ENCODE measurements around the gene GPR31.

GPR31 gene

GRCh38 chr6:167137081-167137480 lies 20.7 kb downstream of the GPR31 start:
- DNase-seq: no peak

GRCh38 chr6:167136376-167136775 lies 21.4 kb downstream of the GPR31 start:
- DNase-seq: no peak

- no peak for DNase-seq
Observed at GRCh38 chr6:167134448-167135328, 23.1 kb downstream of the GPR31 start.

GRCh38 chr6:167130712-167131684 lies 26.8 kb downstream of the GPR31 start:
- DNase-seq: no peak

- no peak for DNase-seq
Observed at GRCh38 chr6:167130008-167130677, 27.6 kb downstream of the GPR31 start.

- DNase-seq: no peak
Observed at GRCh38 chr6:167129562-167129961, 28.2 kb downstream of the GPR31 start.

- no peak for DNase-seq
Observed at GRCh38 chr6:167129159-167129558, 28.6 kb downstream of the GPR31 start.

- no peak for DNase-seq
Observed at GRCh38 chr6:167127785-167128531, 29.8 kb downstream of the GPR31 start.

- DNase-seq: no peak
Observed at GRCh38 chr6:167125855-167126349, 31.9 kb downstream of the GPR31 start.

- no peak for DNase-seq
Observed at GRCh38 chr6:167125410-167125809, 32.4 kb downstream of the GPR31 start.

GRCh38 chr6:167124753-167125152 lies 33.0 kb downstream of the GPR31 start:
- DNase-seq: no peak

- DNase-seq: no peak
Observed at GRCh38 chr6:167122827-167123657, 34.7 kb downstream of the GPR31 start, which contains the start of gene CCR6. Gene CCR6, plus strand, starts transcription at chr6:167123096. Its CDS starts 13,039 bp downstream, at chr6:167136135.

- DNase-seq: no peak
Observed at GRCh38 chr6:167122041-167122826, 35.5 kb downstream of the GPR31 start.

GRCh38 chr6:167121335-167121841 lies 36.4 kb downstream of the GPR31 start:
- no peak for DNase-seq

GRCh38 chr6:167120583-167120903 lies 37.2 kb downstream of the GPR31 start:
- no peak for DNase-seq

- no peak for DNase-seq
Observed at GRCh38 chr6:167119670-167120582, 37.9 kb downstream of the GPR31 start.

- no peak for DNase-seq
Observed at GRCh38 chr6:167118839-167119238, 38.9 kb downstream of the GPR31 start.

GRCh38 chr6:167118006-167118405 lies 39.8 kb downstream of the GPR31 start:
- no peak for DNase-seq

GRCh38 chr6:167116838-167117228 lies 40.9 kb downstream of the GPR31 start:
- DNase-seq: no peak
